ENCODE data around the gene LTBP1. TPM values are rescaled to one million over a fixed set of nuclear protein-coding genes. Genes with fewer than 3 reads are reported as not detected.
"Not testable (repeated sequence)": the region's sequence is repeated elsewhere in the genome, so short reads cannot be mapped to it uniquely, and the experiment has no call there.

LTBP1 gene
- polyA plus RNA-seq, 4 donors = 74.7 to 83.5 (median 82.8) TPM

DNA sequence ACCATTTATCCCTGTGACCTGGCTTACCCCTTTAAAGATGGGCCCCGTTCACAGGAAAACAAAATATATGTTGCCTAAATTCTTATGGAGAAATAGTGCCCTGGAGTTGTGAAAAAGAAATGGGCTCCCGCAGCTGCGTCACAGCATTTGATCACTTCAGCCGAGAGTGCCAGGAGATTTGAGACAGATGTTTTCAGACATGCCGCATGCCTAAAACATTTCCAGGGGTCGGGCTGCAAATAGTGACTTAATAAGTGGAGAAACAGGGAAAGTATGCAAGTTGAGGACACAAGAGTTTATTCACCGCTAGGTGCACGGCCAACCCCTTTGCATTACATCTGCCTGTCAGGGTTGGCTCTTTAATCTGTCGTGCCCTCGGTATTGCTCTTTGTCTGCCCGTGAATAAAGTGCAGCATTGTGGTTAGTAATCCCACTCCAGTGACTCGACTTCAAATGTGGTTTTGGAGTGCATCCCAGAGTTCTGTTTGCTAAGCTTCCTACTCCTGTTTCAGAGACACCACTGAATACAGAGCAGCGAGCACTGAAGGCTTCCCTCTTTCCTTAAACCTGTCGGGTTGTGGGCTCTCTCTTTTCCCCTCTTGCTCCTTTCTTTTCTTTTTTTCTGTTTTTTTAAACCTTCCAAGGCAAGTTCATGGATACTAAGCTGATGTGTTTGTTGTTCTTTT is 187.5 kb downstream of the LTBP1 start:
- peak; percentile 36 to 47 (median 44) for DNase-seq (ENCODE audit: low read depth in 4 of 4, low spot score in 3 of 4)

DNA sequence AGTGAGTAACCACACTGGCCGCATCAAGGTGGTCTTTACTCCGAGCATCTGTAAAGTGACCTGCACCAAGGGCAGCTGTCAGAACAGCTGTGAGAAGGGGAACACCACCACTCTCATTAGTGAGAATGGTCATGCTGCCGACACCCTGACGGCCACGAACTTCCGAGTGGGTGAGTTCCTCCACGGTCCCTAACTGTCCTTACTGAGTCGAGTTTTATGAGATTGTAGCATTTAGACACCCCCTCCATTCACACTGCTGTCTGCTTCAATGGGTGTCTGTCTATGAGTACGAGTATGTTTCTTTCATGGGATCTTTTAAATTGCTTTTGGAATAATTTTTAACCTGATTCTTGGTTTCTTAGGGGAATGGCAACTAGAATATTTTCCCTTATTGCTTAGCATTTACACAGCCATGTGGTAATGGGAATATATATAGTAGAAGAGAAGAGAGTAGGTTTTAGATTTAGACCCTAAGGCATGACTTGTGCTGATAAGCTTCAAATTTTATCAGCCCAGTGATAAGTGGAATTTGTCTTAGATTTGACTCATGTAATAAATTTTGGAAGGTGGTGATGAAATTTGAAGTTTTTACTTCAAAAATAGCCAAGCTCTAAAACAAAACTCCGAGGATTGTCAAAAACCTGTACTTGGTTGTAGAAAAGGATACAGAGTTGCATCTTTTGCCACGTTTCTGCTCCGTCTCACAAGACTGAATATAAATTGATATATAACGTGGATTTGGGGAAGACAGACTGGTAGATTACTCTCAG is 188.2 kb downstream of the LTBP1 start:
- no peak for DNase-seq (ENCODE audit: low read depth in 4 of 4, low spot score in 3 of 4)

DNA sequence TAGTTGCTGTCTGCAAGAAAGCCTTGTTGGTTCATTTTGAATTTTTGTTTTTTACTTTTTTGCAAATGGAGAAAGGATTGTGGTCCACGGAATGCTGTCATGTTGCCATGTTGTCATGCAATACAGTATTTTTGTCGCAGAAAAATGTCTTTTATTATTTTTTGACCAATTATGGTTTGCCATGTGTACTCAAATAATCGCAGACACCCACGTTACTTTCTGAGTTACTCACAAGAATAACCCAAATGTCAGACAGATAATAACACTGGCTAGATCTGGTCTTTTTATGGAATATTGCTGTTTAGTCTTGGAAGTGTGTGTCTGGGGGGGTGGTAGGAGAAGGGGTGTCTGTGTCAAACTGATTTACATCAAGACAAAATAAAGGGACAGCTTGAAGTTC is 188.9 kb downstream of the LTBP1 start:
- DNase-seq (ENCODE audit: low read depth in 4 of 4, low spot score in 3 of 4) = no peak

DNA sequence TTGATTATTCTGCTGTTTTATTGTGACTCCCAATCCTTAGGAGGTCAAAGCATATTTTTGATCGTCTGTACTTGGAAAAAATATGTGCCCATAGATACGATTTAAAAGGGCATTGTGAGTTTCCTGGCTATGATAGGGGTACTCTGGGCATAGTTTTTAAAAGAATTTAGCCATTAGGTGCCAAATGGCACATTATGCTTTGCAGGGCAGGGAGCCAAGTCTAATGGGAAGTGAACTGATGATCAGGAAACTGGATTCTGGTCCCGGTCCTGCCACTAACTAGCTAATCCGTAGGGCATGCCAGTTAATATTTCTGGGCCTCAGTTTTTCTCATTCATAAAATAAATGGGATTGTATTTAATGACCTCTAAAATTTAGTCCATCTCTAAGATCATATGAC is 189.3 kb downstream of the LTBP1 start:
- DNase-seq (ENCODE audit: low read depth in 4 of 4, low spot score in 3 of 4) = no peak

DNA sequence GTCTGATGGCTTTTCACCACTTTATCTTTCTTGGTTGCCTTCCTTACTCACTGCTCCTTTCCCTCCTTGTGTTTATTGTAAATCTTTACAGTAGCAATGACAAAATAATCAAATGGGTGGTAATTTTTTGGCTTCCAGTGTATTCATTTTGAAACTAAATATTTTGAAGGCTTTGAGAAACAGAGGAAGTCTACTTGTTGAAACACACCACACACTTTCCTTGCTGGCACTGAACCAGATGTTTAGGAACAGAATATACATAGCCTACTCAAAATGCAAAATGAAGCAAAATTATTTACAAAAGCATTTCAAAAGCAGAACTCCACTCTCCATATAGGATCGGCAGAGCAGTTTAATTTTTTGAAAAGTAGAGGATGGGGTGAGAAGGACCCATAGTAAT is 189.8 kb downstream of the LTBP1 start:
- no peak for DNase-seq (ENCODE audit: low read depth in 4 of 4, low spot score in 3 of 4)

DNA sequence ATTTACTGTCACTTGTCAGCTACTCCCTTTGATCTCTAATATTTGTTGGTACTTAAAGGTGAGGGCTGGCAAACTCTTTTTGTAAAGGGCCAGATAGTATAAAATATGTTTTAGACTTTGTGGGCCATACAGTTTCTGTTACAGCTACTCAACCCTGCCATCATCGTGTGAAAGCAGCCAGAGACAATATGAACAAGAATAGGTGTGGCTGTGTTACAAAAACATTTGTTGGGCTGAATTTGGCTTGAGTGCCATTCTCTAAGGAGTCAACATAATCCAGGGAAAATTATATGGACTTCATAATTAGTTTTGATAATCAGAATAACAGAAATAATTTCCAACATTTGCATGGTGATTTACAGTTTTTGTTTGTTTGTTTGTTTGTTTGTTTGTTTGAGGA is 190.6 kb downstream of the LTBP1 start:
- DNase-seq (ENCODE audit: low read depth in 4 of 4, low spot score in 3 of 4) = no peak

DNA sequence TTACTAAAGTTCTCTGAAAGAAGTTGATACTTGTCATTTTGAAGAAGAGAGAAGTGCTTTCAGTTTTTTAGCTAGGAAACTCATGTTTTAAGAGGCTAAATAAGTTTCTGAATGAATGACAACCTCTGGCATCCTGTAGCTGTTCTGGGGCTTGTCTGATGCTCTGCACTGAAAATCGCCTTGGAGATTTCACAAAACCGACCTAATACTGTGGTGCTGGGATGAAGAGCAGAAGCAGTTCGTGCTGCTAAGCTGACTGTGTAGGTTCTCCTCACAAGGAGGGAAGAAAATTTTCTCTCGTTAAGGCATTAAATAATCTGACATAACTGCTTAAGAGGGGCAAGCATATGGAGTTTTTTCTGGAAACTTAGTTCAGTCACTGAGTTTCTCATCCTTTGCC is 193.2 kb downstream of the LTBP1 start:
- DNase-seq (ENCODE audit: low read depth in 4 of 4, low spot score in 3 of 4) = no peak

DNA sequence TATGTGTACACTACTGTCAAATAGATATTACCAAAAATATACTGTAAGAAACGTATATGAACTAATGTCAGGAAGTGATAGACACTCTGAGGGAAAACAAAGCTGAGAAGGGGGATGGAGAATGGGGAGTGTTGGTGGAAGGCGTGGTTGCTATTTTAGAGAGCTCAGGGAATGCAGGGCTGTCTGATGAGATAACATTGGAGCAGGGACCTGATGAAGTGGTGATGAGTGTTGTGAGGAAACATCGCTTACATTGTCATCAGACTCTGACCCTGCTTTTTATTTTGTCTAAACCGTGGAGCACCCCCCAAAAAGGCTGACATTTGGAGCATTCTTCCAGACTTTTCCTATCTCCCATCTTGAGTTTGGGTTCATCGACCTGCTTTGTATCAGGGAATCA is 194.7 kb downstream of the LTBP1 start:
- DNase-seq (ENCODE audit: low read depth in 4 of 4, low spot score in 3 of 4) = no peak

DNA sequence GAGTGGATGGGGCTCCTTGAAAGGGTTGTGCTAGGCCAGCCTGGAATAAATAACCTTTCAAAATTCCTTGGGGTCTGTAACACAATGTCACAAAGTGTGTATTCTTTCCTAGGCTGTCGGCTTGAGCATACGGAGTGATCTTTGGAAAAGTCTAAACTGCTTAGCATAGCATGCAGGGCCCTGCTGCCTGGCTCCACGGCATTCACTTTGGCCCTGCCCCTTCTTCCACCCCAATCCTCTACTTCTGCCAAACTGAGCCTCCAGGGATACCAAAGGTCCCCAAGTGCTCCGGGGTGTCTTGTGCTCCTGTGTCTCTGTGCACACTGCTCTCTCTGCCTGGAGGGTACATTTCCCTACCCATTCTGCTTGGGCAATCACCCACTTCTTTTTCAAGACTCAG is 196.1 kb downstream of the LTBP1 start:
- DNase-seq (ENCODE audit: low read depth in 4 of 4, low spot score in 3 of 4) = no peak

DNA sequence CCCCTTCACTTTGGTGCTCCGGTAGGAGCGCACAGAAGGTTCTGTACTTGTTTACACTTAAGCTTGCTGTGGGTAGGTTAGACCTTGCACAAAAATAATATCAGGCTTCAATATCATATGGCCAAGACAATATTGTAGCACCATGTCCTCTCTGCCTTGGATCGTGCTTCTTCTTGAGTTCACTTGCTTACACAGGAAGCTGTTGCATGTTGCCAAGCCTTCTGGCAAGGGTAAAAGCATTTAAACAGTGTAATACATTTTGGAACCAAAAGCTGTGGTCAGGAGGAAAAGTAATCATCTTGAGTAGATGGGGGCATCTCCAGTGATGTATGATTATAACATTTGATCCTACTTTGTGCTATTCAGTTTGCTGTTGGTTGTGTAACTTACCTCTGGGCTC is 197.5 kb downstream of the LTBP1 start:
- no peak for DNase-seq (ENCODE audit: low read depth in 4 of 4, low spot score in 3 of 4)

DNA sequence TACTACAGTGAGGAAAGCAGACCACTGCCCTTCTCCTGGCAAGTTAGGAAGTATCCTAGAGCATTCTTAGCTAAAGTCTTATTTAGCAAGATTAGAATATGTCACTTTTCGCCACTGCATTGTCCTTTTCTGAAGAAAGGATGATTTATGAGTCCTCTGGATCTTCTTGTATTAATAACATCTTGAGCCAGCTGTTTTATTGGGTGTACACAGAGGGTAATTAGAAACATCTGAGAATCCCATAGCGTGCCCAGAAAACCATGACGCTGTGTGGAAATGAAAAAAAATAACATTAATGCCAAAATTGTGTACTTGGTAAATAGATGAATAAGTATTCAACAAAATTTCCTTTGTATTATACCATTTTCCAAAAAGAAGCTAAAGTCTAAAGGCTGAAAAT is 198.7 kb downstream of the LTBP1 start:
- DNase-seq (ENCODE audit: low read depth in 4 of 4, low spot score in 3 of 4) = peak in 1 of 4 donors; percentile 10

DNA sequence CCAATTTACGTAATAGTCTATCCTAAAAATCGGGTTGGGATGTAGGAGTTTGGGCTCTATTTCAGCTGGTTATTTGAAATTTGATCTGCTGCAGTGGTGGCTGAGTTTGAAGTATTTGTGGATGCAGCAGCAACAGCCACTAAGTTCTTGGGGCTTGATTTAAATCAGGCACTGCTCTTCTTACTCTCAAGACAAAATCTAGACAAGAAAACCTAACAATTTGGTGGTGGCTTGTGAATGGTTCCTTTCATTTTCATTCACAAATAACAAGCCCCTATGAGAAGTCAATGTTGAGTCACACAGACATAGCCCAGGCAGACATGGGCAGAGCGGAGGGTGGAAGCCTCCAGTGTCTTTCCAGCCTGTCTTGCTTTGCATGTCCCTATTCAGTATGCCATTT is 199.3 kb downstream of the LTBP1 start:
- no peak for DNase-seq (ENCODE audit: low read depth in 4 of 4, low spot score in 3 of 4)

DNA sequence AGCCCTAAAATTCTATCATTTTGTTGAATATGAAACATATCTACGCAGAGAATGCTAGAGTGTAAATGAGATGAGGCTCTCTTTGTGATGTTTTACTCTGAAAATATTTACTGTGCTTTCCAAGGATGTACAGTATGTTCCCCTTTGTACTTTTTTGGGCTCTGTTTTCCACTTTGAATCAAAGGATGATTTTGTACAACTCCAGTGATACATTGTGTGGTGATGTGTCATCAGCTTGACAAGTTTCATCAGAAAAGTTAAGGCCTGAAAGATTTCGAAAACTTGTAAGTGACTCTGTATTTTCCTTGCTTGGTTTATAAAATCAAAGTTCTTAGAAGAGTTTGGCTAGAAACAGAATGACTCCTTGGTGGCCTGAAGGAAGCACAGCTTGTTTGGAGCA is 206.3 kb downstream of the LTBP1 start:
- no peak for DNase-seq (ENCODE audit: low read depth in 4 of 4, low spot score in 3 of 4)

DNA sequence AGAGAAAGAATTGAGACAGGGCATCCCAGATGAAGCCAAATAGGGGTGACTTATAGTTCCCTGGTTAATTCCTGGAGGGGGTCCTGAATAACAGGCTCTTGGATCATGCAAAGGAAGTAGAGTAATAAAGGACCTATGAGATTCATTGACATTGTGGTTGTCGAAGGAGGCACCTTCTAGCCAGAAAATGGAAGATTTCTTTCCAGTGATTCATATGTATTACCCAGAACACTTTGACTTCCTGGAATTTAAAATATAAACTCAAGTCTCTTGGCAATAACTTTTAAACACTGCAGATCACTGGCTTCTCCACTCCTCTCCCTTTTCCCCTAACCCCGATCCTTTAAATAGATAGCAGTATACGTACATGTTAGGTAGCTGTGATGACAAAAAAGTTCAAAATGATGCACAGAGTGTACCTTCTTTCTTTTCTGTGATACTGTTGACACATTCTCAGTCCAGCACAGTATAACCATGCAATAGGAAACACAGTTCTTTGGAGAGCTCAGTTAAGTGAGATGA is 211.8 kb downstream of the LTBP1 start:
- DNase-seq (ENCODE audit: low read depth in 4 of 4, low spot score in 3 of 4) = no peak

DNA sequence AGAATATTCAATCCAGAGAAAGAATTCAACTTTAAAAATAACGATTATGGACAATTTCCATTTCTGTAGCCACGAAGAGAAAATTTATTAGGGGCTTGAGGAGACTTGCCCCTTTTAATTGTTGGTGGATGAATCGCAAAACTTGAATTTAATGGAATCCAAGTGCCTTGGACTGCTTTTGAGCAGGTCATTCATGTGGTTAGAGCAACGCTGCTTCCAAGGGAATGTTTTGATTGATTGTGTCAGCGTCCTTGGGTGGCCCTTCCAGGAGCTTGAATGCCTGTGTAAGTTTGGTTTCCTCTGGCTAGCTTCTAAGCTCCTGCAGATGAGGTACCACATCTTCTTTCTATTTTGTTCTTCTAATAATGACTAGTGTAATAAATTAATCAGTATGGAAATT is 213.4 kb downstream of the LTBP1 start:
- no peak for DNase-seq (ENCODE audit: low read depth in 4 of 4, low spot score in 3 of 4)

DNA sequence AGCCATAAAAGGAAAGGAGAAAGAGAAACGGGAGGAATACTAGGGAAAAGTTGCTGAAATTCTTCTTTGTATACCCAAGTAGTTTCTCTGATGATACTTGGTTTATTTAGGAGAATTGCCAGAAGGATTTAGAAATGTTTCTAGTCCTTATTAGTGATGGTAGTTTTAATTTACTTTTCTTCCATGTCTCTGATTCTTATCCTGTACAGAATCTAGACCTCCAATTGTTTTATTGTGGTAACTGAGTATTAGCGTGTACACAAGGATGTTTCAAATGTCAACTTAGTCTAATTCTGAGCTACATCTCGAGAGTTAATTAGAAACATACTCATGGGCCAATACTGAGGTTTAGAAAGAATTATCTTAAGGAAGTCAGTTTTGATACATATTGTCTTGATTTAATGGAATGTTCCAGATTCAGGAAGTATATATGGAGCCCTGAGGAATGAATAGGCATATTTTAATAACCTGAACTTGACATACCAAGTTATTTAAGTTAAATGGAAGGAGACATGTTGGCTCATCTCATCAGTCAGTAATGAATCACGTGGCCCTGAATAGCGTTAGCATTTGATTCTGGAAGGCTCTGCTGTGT is 219.6 kb downstream of the LTBP1 start:
- no peak for DNase-seq (ENCODE audit: low read depth in 4 of 4, low spot score in 3 of 4)

DNA sequence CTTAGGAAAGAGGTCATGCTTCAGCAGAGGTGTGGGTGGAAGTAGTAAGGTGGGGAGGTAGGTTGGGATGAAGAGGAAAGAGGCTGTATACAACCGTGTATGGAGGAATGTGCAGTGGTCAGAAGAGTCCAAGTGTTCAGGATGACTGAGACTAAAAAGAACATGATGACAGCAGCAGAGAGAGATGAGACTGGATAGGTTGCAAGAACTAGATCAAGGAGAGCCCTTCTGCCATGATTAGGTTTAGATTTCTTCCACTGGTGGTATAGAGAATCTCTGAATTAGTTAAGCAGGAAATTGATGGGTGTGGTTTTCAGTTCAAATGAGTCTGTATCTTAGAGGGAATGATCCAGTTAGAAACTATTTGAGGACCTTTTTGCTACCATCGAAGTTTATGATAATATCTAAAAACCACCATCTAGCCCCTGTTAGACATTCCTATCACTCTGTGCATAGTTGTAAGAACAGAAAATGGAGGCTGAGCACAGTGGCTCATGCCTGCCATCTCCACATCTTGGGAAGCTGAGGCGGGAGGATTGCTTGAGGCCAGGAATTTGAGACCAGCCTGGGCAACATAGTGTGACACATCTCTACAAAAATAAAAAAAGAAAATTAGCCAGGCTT is 221.0 kb downstream of the LTBP1 start:
- no peak for DNase-seq (ENCODE audit: low read depth in 4 of 4, low spot score in 3 of 4)

DNA sequence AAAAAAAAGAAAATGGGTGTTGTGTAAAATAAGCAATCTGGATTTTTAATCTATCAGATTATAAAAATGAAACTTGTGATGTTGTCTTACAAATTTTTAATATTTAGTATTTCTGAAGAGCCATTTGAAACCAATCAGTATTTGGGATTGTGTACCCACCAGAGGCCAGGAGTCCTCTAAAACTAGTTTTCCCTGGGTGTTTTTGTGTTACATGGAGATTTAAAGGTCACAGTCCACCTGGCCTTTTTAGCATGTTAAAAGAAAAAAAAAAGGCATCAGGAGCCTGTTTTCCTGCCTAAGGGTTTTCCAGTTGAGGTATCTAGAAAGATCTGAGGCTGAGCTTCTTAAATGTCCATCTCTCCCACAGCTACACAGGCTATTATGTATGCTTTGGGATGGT is 221.7 kb downstream of the LTBP1 start:
- no peak for DNase-seq (ENCODE audit: low read depth in 4 of 4, low spot score in 3 of 4)

DNA sequence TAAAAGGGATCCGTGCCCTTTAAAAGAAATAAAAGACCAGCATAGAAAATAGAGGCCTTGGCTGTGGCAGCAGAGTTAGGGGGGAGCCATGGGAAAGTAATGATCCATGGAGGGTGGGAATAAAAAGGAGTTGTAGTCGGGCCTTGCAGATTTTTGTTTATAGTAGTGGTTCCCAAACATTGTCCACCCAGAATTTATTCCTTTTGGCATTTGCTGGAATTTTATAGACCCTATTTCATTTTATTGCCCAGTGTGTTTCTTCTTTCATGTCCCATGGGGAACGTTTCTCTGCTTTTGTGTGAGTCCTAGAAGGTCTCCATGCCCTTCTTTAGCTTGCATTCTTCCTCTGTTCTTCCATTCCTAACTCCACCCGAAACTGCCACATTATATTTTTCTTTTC is 222.2 kb downstream of the LTBP1 start:
- no peak for DNase-seq (ENCODE audit: low read depth in 4 of 4, low spot score in 3 of 4)

DNA sequence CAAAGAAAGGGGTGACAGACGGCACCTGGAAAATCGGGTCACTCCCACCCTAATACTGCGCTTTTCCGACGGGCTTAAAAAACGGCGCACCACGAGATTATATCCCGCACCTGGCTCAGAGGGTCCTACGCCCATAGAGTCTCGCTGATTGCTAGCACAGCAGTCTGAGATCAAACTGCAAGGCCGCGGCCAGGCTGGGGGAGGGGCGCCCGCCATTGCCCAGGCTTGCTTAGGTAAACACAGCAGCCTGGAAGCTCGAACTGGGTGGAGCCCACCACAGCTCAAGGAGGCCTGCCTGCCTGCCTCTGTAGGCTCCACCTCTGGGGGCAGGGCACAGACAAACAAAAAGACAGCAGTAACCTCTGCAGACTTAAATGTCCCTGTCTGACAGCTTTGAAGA is 223.5 kb downstream of the LTBP1 start:
- DNase-seq (ENCODE audit: low read depth in 4 of 4, low spot score in 3 of 4) = not testable (repeated sequence)

DNA sequence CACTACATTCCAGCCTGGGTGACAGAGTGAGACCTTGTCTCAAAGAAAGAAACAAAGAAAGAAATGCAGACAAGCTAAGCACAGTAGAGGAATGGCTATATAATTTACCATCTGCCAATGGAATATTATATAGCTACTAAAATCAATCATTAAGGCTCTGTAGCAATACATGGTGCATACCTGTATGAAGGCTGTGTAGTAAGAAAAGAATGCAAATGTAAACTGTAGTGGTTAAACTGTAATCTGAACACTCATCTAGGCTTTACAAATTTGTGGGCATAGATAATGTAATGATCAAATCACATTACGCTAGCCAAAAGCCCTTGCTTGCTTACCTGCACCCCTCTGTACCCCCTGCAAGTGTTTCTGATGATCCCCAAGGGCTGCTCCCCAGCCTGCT is 230.9 kb downstream of the LTBP1 start:
- no peak for DNase-seq (ENCODE audit: low read depth in 4 of 4, low spot score in 3 of 4)
